ENCODE measurements around the gene IPCEF1. TPM values are rescaled to one million over a fixed set of nuclear protein-coding genes. Genes with fewer than 3 reads are reported as not detected.

The IPCEF1 gene
- total RNA-seq, 1 experiment from 2014 or later: 0.48 TPM

DNA sequence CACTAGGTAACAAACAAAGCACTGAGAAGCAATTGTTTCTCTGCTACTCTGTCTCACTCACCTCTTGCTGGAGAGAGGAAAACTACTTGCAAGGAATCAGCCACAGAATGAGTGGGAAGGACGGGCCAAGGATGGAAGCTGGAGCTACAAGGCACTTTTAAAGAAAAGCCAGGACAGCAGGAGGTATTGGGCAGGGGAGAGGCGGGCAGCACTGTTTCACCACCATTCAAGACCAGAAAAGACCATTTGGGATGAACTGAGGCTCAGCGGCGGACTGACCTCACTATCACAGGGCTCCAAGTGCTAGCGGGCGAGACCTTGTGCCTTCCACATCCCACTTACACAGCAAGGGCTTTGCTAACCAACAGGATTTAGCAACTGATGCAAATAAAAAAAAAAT lies 137.4 kb downstream of the IPCEF1 start:
- Mint-ChIP-seq H3K4me1 (peaks cover 13 to 21% of the 10 kb centered on the region in 2 experiments), H3K9me3 (no peaks in the 10 kb centered on the region), H3K4me3 (no peak overlapping the region), H3K27me3 (ENCODE audit: low read depth) (no peaks in the 10 kb centered on the region), H3K36me3 (ENCODE audit: insufficient read depth in 1 of 3, low read depth in 3 of 3) (no peaks in the 10 kb centered on the region), H3K27ac (peak overlapping the region in 1 of 3 experiments; percentile 53; a peak in 2 of 7 replicates)
- Histone ChIP-seq H3K79me2 (ENCODE audit: insufficient read depth, low read length) (no peaks in the 10 kb centered on the region), H4K91ac (ENCODE audit: insufficient read length, low read depth, low read length) (no peak overlapping the region), H3K4me2 (ENCODE audit: insufficient read depth, insufficient read length, low read length) (no peak overlapping the region), H3K14ac (ENCODE audit: insufficient read depth, low read length) (peak overlapping the region; percentile 68; the same call in 1 of the 2 replicates), H3K23ac (ENCODE audit: insufficient read length, low read depth, low read length) (no peak overlapping the region), H2BK15ac (ENCODE audit: low read depth, low read length) (no peak overlapping the region), H2BK120ac (ENCODE audit: low read depth, low read length, poor library complexity, severe bottlenecking) (no peak overlapping the region), H4K5ac (ENCODE audit: insufficient read length, low read depth, low read length) (no peak overlapping the region), H3K4ac (ENCODE audit: low read depth, low read length) (no peak overlapping the region), H2AK5ac (ENCODE audit: insufficient read length, low read length) (no peak overlapping the region), H3K27me3 (ENCODE audit: insufficient read depth, low read length) (no peaks in the 10 kb centered on the region), H3T11ph (ENCODE audit: low read length) (no peak overlapping the region), H3K23me2 (ENCODE audit: insufficient read length, low read depth, low read length, poor library complexity, severe bottlenecking) (no peaks in the 10 kb centered on the region), H3K9me3 (ENCODE audit: control insufficient read depth, low read depth, low read length) (no peaks in the 10 kb centered on the region), H4K20me1 (ENCODE audit: control insufficient read depth, insufficient read depth, insufficient read length) (no peaks in the 10 kb centered on the region), H4K8ac (replicated peaks; ENCODE audit: insufficient read length, low read depth, low read length) (no peak overlapping the region), H3K9ac (ENCODE audit: extremely low read depth, insufficient read length, low read length) (no peak overlapping the region), H2AFZ (ENCODE audit: low read length) (no peak overlapping the region), H2BK12ac (ENCODE audit: insufficient read length, low read depth, low read length) (no peak overlapping the region), H3K79me1 (ENCODE audit: insufficient read depth, low read depth, low read length, poor library complexity, severe bottlenecking) (no peaks in the 10 kb centered on the region), H3K56ac (ENCODE audit: insufficient read length, low read depth, low read length) (no peak overlapping the region), H3K4me1 (ENCODE audit: insufficient read depth, low read length) (0 out of 2 replicates have a peak, but pooled peaks cover 2% of the 10 kb centered on the region), H2BK20ac (ENCODE audit: low read depth, low read length, poor library complexity, severe bottlenecking) (no peak overlapping the region), H3K27ac (ENCODE audit: insufficient read length, low read depth, low read length) (no peak overlapping the region), H2BK5ac (ENCODE audit: insufficient read length, low read length) (no peak overlapping the region), H3K18ac (ENCODE audit: insufficient read length, low read depth, low read length) (no peak overlapping the region)
- DNase-seq: no peak
- WGBS (ENCODE audit: extremely low coverage, insufficient read length, low lambda C conversion rate): no CpG with 5 or more reads among the region's 6 CpGs
- TF ChIP-seq, protein P1, sequence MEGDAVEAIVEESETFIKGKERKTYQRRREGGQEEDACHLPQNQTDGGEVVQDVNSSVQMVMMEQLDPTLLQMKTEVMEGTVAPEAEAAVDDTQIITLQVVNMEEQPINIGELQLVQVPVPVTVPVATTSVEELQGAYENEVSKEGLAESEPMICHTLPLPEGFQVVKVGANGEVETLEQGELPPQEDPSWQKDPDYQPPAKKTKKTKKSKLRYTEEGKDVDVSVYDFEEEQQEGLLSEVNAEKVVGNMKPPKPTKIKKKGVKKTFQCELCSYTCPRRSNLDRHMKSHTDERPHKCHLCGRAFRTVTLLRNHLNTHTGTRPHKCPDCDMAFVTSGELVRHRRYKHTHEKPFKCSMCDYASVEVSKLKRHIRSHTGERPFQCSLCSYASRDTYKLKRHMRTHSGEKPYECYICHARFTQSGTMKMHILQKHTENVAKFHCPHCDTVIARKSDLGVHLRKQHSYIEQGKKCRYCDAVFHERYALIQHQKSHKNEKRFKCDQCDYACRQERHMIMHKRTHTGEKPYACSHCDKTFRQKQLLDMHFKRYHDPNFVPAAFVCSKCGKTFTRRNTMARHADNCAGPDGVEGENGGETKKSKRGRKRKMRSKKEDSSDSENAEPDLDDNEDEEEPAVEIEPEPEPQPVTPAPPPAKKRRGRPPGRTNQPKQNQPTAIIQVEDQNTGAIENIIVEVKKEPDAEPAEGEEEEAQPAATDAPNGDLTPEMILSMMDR (conservative IDR thresholded peaks at IDR 0.05): no peak

All from H9 (cell line).